ENCODE results near the gene MPND.
A peak's percentile ranks its signal among the peaks of the same experiment; 100 is the strongest.
"Not testable (repeated sequence)": the region's sequence is repeated elsewhere in the genome, so short reads cannot be mapped to it uniquely, and the experiment has no call there.

The MPND gene

GRCh38 chr19:4322942-4323665 is 20.3 kb upstream of the MPND start:
- DNase-seq, result no peak

DNA sequence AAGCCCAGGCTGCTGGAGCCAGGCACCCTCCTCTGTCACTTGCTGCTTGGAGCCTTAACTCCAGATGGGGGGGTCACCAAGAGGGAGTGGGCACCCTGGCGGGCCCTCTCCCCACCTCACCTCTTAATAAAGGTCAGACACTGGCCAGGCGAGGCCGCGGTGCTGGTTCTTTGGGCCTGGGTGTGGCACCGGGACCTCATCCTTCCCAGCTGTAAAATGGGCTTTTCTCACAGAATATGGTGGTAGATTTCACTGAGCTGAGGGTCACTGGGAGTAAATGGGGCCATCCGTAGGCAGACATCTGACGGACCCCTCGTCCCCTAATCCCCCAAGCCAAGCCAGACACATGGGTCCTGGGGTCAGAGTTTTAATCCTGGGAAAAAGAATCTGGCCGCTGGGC is 19.7 kb upstream of the MPND start:
- DNase-seq, result no peak

- DNase-seq, result no peak
Measured at GRCh38 chr19:4324228-4324627, 19.1 kb upstream of the MPND start.

DNA sequence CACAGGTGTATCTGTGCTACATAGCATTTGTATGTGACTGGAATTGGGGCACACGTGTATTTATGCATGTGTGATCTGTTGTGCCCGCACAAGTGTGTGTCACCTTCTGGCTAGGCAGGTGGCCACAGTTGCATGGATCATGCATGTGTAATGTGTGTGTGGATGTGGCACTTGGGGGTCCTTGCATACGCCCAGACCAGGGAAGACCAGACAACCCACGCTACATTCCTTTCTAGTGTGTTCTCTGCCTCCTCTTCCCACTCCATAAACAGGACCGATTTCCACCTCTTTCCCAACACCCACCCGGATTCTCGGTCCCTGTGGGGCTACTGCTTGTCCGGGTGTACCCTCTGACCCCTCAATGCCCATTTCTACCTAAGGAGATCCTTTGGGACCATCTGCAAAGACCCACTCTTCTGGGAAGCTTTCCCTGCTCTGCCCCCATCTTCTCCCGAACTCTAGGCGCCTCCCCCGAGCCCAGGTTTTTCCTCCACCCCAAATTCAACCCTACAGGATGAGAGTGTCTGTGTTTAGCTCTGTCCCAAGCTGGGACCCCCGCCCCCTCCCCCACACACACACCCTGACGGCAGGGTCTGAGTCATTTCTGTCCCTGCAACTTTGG is 17.0 kb upstream of the MPND start:
- DNase-seq, result no peak

GRCh38 chr19:4326837-4327251 is 16.5 kb upstream of the MPND start:
- DNase-seq, result no peak

GRCh38 chr19:4327252-4327876 is 16.0 kb upstream of the MPND start:
- DNase-seq, result no peak

DNA sequence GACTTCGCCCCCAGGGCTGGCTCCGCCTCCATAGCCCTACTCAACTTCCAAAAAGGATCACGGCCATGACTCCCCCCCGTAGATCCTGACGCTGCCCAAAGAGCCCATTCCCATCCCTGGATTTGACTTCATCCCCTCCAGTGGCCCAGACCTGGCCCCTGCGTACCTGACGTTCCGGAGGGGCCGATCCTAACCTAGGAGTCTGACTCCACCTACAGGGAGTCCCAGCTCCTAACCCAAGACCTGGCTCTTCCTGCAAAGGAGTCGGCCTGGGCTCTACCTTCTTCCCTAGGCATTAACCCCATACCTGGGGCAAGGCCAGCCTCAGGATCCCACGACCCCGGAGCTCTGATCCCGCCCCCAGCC is 15.5 kb upstream of the MPND start:
- DNase-seq, result no peak

- no peak for DNase-seq
Measured at GRCh38 chr19:4328243-4328990, 14.9 kb upstream of the MPND start.

GRCh38 chr19:4328991-4329681 is 14.2 kb upstream of the MPND start:
- DNase-seq, result not testable (repeated sequence)

DNA sequence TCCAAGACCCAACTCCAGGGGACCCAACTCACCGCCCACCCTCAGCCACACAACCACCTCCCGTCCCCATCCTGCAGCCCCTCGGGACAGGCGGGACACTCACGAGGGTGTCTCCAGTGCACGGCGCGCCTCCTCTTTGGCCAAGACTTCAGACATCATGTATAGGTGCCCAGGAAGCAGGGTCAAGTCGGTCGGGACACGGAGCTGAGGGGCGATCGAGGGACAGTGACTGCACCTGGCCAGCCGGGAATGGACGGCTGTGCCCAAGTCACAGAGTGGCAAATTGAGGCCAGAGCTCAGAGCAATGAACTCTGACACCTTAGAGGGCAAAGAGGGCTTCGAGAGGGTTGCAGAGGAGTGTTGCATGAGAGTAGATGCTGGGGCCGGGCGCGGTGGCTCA is 13.5 kb upstream of the MPND start:
- no peak for DNase-seq

GRCh38 chr19:4334929-4335570 is 8.3 kb upstream of the MPND start:
- no peak for DNase-seq

- no peak for DNase-seq
Measured at GRCh38 chr19:4337906-4338440, 5.4 kb upstream of the MPND start.

DNA sequence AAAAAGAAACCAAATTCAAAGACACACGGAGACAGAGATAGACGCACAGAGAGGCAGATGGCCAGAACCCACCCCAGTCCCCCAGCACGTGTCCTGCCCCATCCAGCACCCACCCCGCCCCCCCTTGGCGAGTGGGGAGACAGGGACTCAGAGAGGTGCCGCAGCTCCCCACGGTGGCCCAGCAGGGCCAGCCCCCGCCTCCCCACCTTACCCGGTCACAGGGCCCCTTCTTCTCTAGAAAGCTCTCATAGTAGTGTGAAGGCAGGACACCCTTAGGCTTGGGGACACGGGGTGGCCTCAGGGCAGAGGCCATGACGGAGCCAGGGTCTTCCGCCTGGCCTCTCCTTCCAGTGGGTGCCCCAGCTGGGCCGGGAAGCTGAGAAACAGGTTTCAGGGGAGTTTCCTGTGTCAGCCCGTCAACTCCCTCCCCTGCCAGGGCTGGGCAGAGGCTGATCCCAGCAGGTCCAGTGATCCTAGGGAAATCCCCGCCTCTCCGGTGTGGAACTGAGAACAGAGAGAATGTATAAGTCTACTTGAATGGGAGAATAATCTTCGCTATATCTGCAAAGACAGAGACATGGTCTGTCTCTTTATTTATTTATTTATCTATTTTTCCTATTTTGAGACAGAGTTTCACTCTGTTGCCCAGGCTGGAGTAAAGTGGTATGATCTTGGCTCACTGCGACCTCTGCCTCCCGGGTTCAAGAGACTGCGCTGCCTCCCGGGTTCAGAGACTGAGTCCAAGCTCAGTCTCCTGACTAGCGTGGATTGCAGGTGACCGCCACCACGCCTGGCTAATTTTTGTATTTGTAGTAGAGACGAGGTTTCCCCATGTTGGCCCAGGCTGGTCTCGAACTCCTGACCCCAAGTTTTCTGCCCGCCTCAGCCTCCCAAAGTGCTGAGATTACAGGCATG is 4.7 kb upstream of the MPND start, which contains the start of gene STAP2:
Gene STAP2 (minus strand): TSS at position 387 of the 915 bp plus-strand sequence. CDS start 74 bp downstream, at position 313.
- no peak for DNase-seq

GRCh38 chr19:4342314-4342614 is 1.1 kb upstream of the MPND start:
- no peak for DNase-seq

GRCh38 chr19:4342615-4343369 is 570 bp upstream of the MPND start:
- DNase-seq, result peak; percentile 96 to 99

DNA sequence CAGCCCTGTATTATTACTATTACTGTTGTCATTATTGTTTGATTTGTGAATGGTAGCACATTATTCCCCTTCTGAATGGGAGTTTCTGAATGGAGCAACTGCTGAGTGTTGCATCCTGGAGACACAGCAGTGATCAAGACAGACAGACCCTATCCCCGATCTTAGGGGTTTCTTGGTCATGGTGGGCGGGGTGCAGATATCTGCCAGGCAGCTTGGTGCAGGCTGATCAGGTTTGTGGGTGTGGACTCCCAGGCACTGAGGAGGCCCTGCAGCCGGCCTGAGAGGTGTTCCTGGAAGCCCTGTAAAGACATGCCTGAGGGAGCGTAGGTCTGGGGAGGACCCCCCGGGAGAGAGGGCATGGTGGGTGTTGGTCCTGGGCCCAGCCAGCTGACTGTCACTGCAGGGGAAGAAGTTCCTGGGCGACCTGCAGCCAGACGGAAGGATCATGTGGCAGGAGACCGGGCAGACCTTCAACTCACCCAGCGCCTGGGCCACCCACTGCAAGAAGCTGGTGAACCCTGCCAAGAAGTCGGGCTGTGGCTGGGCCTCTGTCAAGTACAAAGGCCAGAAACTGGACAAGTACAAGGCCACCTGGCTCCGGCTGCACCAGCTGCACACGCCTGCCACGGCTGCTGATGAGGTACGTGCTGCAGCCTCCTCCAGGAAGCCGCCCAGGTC is 2.1 kb downstream of the MPND start:
- no peak for DNase-seq

DNA sequence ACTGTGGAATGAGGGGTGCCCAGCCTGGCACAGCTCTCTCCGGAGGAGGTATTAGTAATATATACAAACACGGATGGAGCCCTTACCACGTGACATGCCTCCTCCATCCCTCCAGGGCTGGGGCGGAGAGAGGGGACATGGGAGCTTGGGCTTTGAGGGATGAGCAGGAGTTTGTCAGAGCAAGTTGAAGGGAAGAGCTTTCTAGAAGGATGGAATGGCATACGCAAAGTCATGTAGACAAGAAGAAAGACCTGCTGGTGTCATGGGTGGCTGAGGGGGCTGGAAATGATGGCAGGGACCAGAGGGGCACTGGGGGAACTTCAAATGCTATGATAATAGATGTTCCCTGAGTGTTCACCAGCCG is 2.6 kb downstream of the MPND start:
- no peak for DNase-seq

DNA sequence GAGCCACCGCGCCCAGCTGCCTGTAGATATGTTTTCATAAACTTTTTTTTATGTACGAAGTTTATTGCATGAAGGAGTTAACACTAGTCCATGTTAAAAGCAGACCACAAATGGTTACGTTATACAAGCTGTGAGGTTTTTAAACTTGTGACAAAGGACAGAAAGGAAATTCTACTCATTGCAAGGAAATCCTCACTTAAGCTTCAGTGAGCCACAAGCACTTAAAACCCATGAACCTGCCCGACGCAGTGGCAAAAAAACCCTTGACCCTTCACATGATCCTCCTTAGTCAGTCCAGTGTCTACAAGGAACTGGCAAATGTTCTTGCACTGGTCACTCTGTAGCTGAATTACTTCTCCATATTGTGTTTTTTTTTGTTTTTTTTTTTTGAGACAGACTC is 4.2 kb downstream of the MPND start:
- no peak for DNase-seq

- DNase-seq, result not testable (repeated sequence)
Measured at GRCh38 chr19:4349225-4349624, 5.9 kb downstream of the MPND start.

DNA sequence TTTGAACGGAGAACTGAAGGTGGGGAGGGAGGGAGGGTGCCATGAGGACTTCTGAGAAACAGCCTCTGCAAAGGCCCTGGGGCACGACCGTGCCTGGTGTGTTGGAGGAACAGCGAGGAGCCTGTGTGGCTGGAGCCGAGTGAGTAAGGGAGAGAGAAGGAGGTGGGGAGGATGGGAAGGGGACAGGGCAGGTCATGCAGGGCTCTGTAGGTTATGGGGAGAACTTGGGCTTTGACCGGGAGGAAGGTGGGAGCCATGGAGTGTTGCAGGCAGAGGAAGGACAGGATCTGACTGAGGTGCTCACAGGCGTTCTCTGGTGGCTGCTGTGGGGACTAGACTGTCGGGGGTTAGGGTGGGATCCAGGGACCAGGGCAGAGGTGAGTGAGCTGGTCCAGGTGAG is 6.7 kb downstream of the MPND start:
- no peak for DNase-seq
